ENCODE results near the gene PDE12. TPM values are rescaled to one million over a fixed set of nuclear protein-coding genes. Genes with fewer than 3 reads are reported as not detected.

The PDE12 gene, protein sequence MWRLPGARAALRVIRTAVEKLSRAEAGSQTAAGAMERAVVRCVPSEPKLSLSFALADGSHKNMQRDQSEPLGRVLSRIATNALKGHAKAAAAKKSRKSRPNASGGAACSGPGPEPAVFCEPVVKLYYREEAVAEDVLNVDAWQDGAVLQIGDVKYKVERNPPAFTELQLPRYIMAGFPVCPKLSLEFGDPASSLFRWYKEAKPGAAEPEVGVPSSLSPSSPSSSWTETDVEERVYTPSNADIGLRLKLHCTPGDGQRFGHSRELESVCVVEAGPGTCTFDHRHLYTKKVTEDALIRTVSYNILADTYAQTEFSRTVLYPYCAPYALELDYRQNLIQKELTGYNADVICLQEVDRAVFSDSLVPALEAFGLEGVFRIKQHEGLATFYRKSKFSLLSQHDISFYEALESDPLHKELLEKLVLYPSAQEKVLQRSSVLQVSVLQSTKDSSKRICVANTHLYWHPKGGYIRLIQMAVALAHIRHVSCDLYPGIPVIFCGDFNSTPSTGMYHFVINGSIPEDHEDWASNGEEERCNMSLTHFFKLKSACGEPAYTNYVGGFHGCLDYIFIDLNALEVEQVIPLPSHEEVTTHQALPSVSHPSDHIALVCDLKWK
- 9.6 and 11.6 TPM in 2 replicates for total RNA-seq

GRCh38 chr3:57555738-57556458 lies at the start of gene PDE12:
TSS of gene PDE12 (plus strand) at chr3:57556274. CDS start at chr3:57556380, 106 bp downstream.

DNA sequence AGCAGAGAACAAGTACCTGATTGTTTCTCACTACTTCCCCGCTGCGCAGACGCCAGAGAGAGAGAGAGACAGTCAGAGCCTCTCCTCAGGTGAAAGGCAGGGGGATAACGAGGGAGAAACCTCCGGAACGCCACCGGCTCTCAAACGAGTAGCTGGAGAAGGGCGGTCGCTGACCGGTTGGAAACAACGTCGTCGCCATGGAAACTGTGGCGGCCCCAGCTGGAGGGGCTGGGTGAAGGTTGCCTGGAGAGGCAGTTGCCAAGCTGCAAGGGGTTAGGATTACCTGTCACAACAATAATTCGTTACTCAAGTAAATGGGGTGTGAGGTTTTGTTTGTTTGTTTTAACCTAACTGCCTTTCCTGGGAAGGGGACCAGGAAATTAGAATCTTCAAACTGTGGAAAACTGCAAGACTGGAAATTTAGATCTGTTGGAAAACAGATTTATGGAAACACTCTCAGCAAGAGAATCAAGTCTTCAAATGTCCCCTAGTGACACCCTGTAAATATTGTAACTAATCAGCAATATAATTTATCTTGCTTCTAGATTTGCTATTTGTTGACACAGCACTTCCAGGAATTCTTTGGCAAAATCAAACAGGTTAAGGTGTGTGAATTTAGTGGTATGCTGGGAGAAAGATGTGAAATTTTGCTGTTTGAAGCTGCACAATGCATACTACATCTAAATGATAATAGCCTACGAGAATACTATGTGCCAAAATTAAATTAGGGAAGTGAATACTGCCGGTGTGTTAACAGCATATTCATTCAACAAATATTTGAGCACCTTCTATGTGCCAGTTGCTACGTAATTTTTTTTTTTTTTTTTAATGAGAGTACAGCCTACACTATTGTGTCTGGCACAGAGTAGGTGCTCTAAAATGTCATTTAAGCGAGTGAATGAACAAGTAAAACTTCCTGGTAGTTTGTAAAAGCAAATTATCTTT lies 11.6 kb upstream of the PDE12 start, which contains the start of gene DNAH12:
Gene DNAH12 (minus strand): TSS at position 164 of the 945 bp plus-strand sequence. CDS start 1,474 bp downstream, outside the sequence.

DNA sequence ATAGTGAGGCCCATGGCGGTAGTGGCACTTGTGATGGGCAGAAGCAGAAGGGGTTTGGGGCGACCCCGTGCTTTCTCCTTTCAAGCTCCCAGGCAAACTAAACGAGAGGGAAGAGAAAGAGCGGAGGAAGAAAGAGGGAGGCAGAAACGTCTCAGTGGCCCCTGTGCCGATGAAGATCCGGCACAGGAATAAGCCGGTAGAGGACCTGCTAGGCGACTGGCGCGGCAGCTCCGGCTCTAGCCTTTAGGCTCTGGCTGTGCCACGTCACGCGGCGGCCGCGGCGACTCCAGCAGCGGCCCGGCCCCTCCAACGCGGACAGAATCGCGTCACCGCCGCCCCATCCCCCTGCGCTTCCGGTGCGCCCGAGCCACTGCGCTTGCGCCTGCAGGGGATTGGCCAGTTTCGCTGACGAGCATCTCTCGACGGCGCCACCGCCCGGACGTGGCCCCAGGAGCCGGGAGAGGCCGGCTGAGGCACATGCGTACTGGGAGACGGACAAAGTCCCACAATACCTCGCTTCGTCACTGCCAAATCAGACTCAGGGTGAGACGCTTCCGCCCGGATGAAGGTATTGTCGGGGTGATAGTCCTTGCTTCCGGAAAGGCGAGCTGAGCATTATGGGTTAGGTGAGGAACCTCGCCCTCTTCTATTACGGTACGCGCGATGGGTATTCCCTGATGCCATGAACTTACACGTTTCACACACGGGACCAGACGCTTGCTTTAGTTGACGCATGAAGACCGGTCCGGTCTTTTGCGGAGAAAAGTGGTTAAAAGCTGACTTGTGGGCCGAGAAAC lies 41.3 kb downstream of the PDE12 start, which contains the start of gene ARF4:
Gene ARF4 (minus strand): TSS at position 218 of the 797 bp plus-strand sequence. CDS start 204 bp downstream, at position 14.

Other genes with a start within 250 kb of the PDE12 start
- under 0.01 TPM in 2 replicates for gene DNAH12, start 11.9 kb upstream of the PDE12 start, total RNA-seq
- gene ARF4, start 41.1 kb downstream of the PDE12 start, total RNA-seq = 105 and 135 TPM in 2 replicates
- 25.1 and 29.9 TPM in 2 replicates for gene DENND6A, start 136.8 kb downstream of the PDE12 start, total RNA-seq
- gene SLMAP, start 200.0 kb downstream of the PDE12 start, total RNA-seq = 29.5 and 32.7 TPM in 2 replicates